Fibroblast of mammary gland (primary cell): ENCODE results near the gene VWA8.

Source experiments
- DNase-seq: peaks from one replicate; pipeline ENCODE4 v3.0.0-alpha.2; 2010; ENCODE audit warnings: low read depth
- H3K4me3 ChIP-seq: 2 replicates; pipeline ENCODE4 v1.5.1; 2011; ENCODE audit warnings: low read depth, mild to moderate bottlenecking, low read length, moderate library complexity; ENCODE audit not compliant: control insufficient read depth
- TF ChIP-seq, protein P1 (sequence below): conservative IDR thresholded peaks from 2 replicates; pipeline ENCODE4 v1.5.1; 2011; ENCODE audit warnings: low read depth, low read length, inconsistent platforms; ENCODE audit not compliant: control insufficient read depth, insufficient read depth

VWA8 gene

DNA sequence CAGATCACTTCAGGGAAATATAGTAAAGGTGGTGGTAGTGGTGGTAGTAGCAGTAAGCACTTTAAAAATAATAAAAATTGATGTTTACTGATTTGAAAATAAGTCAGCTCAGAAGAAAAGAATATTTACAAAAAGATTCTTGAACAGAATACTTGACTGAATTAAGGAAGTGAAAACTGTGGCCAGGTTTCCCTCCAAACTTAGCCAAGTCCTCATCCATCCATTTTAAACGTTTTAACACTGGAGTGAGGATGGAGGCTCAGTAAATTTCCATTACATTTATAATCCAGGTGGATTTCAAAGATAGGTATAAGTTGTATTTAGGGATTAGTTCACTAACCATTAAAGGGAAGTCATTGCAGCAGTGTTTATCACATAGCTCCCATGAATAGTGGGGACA lies 282.1 kb downstream of the VWA8 start:
- TF ChIP-seq, protein P1, sequence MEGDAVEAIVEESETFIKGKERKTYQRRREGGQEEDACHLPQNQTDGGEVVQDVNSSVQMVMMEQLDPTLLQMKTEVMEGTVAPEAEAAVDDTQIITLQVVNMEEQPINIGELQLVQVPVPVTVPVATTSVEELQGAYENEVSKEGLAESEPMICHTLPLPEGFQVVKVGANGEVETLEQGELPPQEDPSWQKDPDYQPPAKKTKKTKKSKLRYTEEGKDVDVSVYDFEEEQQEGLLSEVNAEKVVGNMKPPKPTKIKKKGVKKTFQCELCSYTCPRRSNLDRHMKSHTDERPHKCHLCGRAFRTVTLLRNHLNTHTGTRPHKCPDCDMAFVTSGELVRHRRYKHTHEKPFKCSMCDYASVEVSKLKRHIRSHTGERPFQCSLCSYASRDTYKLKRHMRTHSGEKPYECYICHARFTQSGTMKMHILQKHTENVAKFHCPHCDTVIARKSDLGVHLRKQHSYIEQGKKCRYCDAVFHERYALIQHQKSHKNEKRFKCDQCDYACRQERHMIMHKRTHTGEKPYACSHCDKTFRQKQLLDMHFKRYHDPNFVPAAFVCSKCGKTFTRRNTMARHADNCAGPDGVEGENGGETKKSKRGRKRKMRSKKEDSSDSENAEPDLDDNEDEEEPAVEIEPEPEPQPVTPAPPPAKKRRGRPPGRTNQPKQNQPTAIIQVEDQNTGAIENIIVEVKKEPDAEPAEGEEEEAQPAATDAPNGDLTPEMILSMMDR: no peak
- no peak overlapping the region for H3K4me3 ChIP-seq
- no peak for DNase-seq

DNA sequence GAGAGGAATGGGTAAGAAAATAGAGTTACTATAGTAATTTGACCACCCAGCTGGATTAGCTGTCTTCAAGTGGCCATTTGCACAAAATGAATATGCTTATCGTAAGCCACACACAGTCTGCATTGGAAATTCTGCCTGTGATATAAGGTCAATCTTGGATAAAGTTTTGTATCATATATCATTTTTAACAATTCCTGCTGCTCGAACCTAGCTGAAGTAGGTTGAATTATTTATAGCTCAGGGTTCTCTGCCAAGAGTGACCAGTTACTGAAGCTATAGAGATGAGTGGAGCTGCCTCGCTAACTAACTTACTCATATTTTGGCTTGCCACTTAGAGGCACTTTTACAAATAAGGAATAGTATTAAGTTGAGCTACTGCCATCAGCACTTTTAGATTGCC lies 282.7 kb downstream of the VWA8 start:
- no peak overlapping the region for H3K4me3 ChIP-seq
- TF ChIP-seq, protein P1: no peak
- peak; percentile 74 for DNase-seq

DNA sequence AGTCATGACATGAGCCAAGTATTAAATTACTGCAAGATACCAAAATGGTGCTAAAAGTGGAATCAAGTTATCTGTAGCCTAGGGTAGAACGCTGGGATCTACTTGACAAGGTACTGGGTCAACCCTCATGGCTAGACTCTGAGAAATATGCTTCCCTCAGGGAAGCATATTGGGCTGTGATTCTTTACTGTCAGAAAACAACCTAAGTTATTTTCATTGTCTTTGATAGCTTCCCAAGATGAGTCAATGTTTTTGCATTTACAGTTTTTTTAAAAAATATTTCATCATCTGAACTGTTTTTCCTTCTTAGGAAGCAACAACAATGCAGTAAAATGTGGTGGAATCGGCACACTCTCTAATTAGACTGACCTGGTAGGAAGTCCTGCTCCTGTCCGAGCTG lies 285.6 kb downstream of the VWA8 start:
- H3K4me3 ChIP-seq: no peak overlapping the region
- TF ChIP-seq, protein P1: no peak
- peak; percentile 68 for DNase-seq

DNA sequence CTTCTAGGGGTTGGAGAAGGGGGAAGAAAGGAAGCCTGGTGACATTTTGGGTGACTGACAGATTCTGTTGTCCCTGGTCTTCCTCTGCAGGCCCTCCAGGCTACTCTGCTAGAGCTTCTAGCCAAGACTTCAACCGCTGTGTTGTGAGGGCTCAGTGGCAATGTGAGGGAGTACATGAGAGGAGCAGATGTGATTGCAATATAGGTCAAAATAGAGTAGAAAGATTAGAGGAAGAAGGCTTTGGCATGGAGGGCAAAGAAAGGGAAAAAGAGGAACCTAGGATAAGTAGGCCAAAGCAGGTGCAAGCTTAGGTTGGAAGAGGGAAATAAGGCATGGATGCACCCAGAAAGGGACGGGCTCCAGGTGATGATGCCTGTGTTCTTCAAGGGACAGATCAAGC lies 286.7 kb downstream of the VWA8 start:
- no peak overlapping the region for H3K4me3 ChIP-seq
- DNase-seq: no peak
- TF ChIP-seq, protein P1: no peak

DNA sequence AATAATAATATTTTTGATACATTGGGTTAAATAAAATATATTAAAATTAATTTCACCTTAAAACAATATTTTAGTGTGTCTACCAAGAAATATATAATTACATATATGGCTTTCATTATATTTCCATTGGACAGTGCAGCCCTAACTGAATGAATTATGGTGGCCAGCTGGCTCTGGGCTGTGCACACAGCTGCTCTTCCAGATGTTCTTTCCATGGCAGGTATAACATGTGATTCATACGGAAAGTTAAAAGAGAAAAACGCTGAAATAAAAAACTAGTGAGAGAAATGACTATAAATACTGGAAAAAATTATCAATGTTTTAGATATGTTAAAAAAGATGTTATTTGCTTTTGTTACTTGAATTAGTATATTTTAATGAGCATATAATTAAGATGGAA lies 287.3 kb downstream of the VWA8 start:
- TF ChIP-seq, protein P1: no peak
- H3K4me3 ChIP-seq: no peak overlapping the region
- no peak for DNase-seq

DNA sequence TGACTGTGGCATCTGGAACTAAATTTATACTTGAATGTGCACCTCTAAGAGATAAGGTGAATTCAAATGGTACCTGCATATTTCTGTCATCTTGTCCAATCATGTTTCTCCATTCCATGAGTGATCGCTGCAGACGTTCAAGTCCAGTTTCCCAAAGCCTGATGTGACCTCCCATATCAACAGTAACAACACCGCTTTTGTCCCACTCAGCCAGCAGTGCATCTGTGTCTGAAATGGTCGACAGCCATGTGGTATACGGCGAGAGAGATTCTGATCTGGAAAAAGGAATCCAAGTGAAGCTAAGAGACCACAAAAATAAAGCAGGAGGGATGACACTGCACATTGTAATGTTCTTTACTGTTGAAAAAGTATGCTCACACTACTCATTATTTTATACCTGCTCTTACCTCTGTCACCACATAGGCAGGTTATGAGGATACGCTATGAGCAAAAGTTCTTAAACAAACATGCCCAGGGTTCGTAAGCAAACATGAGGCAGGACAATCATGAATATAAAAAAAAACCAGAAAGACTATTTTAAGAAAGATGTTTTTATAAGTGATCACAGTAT lies 290.0 kb downstream of the VWA8 start:
- TF ChIP-seq, protein P1: no peak
- no peak overlapping the region for H3K4me3 ChIP-seq
- DNase-seq: no peak
